KMS-11 (cell line): ENCODE measurements around the gene APCDD1L.

ENCODE experiments used
- H2AFZ ChIP-seq: fragments of 200-600 bp; sonication (generic); 2 replicates; pipeline ENCODE4 v1.6.1; 2016; ENCODE audit warnings: antibody characterized with exemption, mixed run types, low read depth
- H3K27ac ChIP-seq: fragments of 200-600 bp; sonication (generic); 2 replicates; pipeline ENCODE4 v1.6.1; 2016; ENCODE audit warnings: mild to moderate bottlenecking, mixed run types
- H3K27me3 ChIP-seq: fragments of 200-600 bp; sonication (generic); 2 replicates; pipeline ENCODE4 v1.6.1; 2017; ENCODE audit warnings: mild to moderate bottlenecking, low read depth, mixed run types, moderate library complexity; ENCODE audit not compliant: insufficient read depth
- H3K36me3 ChIP-seq: fragments of 200-600 bp; sonication (generic); 2 replicates; pipeline ENCODE4 v1.6.1; 2017; ENCODE audit warnings: mild to moderate bottlenecking, mixed run types; ENCODE audit not compliant: insufficient read depth
- H3K4me1 ChIP-seq: fragments of 200-600 bp; sonication (generic); 2 replicates; pipeline ENCODE4 v1.6.1; 2016; ENCODE audit warnings: mild to moderate bottlenecking, low read depth, mixed run types; ENCODE audit not compliant: poor library complexity, severe bottlenecking
- H3K4me2 ChIP-seq: fragments of 200-600 bp; sonication (generic); 2 replicates; pipeline ENCODE4 v1.7.0; 2016; ENCODE audit warnings: mild to moderate bottlenecking, mixed run types
- H3K4me3 ChIP-seq: fragments of 200-600 bp; sonication (generic); IDR thresholded peaks from 2 replicates; pipeline ENCODE4 v1.6.1; 2017; ENCODE audit warnings: low read depth, low read length, mixed read lengths; ENCODE audit not compliant: insufficient read depth
- H3K79me2 ChIP-seq: fragments of 200-600 bp; sonication (generic); 2 replicates; pipeline ENCODE4 v1.6.1; 2016; ENCODE audit warnings: low read depth, mixed run types; ENCODE audit not compliant: insufficient read depth
- H3K9ac ChIP-seq: fragments of 200-600 bp; sonication (generic); 2 replicates; pipeline ENCODE4 v1.6.1; 2016; ENCODE audit warnings: mild to moderate bottlenecking, mixed run types
- H4K20me1 ChIP-seq: fragments of 200-600 bp; sonication (generic); 2 replicates; pipeline ENCODE4 v1.6.1; 2016; ENCODE audit warnings: mild to moderate bottlenecking, mixed run types; ENCODE audit not compliant: insufficient read depth
- CTCF ChIP-seq: fragments of 200-600 bp; sonication (generic); conservative IDR thresholded peaks from 2 replicates; pipeline ENCODE4 v1.6.1; 2017; ENCODE audit warnings: low read depth, mild to moderate bottlenecking, antibody characterized with exemption, low read length, moderate library complexity, mixed read lengths

The APCDD1L gene

DNA sequence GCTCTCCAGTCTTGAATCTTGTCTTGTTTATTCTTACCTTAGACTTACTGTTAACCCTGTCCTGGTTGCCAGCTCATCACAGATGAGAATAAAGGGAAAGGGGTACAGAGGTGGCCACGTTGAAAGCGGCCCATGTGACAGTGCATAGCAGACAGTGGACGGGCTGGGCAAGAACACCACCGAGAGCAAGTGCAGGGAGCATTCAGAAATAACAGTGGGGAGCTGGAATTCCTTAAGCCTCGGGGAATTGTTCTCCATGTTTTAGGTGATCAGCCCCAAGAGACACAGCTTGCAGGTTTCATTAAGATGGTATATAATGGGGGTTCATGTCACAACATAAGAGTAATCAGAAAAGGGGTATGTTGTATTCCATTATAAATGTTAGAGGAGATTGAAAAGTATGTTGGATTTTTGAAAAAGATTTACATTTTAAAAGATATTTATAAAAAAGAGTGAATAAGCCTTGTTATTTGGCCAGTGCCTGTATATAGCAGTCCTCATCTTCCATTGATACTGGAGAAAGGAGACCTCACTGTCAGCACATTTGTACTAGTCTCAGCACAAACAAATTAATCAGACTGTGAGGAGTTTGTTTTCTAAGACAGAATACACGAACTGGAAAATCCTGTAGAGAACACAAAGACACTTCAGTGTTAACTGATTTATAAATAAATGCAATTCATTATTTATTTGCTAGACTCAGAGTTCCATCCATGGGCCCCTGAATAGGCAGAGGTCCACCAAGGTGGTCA, 90.8 kb downstream of the APCDD1L start:
- H3K36me3 ChIP-seq: no peaks in the 10 kb centered on the region; the same call in 1 of the 2 replicates
- no peak overlapping the region for H2AFZ ChIP-seq
- no peaks in the 10 kb centered on the region for H3K27me3 ChIP-seq
- H3K79me2 ChIP-seq: peaks cover 34% of the 10 kb centered on the region; the same call in 1 of the 2 replicates
- H3K27ac ChIP-seq: no peak overlapping the region
- no peaks in the 10 kb centered on the region for H4K20me1 ChIP-seq
- no peak overlapping the region for H3K4me3 ChIP-seq
- H3K4me2 ChIP-seq: no peak overlapping the region
- no peak for TF ChIP-seq CTCF
- no peak overlapping the region for H3K9ac ChIP-seq
- no peaks in the 10 kb centered on the region for H3K4me1 ChIP-seq

DNA sequence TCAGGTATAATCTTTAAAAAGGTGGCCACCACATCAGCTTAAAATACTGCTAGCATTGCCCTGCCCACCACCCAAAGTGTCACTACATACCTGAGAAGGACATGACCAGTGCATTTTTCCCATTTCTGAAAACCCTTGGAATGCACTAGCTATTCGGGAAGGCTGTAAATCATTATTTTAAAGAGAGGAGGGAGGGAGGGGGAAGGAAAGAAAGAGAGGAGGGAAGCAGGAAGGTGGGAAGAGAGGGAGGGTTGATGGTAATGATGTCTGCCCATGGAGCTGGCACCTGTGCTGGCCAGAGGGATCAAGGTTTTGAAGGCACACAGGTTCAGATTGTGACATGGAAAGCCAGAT, 93.7 kb downstream of the APCDD1L start:
- no peak overlapping the region for H3K27ac ChIP-seq
- H3K36me3 ChIP-seq: no peaks in the 10 kb centered on the region; the same call in 1 of the 2 replicates
- H4K20me1 ChIP-seq: no peaks in the 10 kb centered on the region
- TF ChIP-seq CTCF: no peak
- H3K27me3 ChIP-seq: no peaks in the 10 kb centered on the region
- H3K4me1 ChIP-seq: no peaks in the 10 kb centered on the region
- H3K9ac ChIP-seq: no peak overlapping the region
- no peak overlapping the region for H2AFZ ChIP-seq
- no peak overlapping the region for H3K4me2 ChIP-seq
- H3K79me2 ChIP-seq: peaks cover 37% of the 10 kb centered on the region; the same call in 1 of the 2 replicates
- no peak overlapping the region for H3K4me3 ChIP-seq

GRCh38 chr20:58420798-58421496, 94.3 kb downstream of the APCDD1L start:
- no peaks in the 10 kb centered on the region for H3K4me1 ChIP-seq
- no peak overlapping the region for H3K27ac ChIP-seq
- no peaks in the 10 kb centered on the region for H4K20me1 ChIP-seq
- H3K9ac ChIP-seq: no peak overlapping the region
- no peak for TF ChIP-seq CTCF
- H3K36me3 ChIP-seq: no peaks in the 10 kb centered on the region; the same call in 1 of the 2 replicates
- no peak overlapping the region for H3K4me3 ChIP-seq
- no peaks in the 10 kb centered on the region for H3K27me3 ChIP-seq
- H2AFZ ChIP-seq: no peak overlapping the region
- no peak overlapping the region for H3K4me2 ChIP-seq
- peaks cover 42% of the 10 kb centered on the region; the same call in 1 of the 2 replicates for H3K79me2 ChIP-seq

DNA sequence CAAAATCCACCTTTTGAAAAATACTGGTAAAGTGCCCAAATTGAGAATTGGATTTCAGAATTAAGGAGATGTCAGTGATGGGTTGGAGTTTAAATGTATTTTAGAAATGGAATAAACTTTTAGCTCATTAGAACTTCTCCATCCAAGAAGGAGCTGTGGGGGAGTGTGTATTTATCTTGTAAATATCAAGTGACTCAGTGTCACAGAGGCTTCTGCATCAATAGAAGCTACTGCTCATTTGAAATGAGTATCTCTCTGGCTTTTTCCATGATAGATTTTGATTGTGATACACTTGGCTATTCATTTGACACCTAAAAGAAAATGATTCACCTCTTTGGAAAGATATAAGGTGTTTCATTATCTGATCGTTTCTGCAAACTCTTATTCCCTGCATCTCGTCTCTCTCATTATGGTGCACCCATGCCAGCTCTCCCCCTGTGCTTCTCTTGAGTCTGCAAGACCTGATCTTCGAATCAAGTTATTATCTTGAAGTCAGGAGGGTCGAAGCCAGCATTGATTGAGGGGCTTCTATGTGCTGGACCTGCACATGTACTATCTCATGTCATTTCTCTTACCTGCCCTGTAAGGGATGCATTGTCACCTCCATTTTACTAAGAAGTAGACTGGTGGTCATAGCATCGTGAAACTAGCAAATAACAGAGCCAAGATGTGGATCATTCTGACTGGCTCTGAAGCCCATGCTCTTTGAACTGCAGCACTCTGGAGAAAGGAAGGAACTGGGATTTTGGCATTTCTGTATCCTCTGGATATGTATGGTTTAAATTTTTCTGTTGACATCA, 96.0 kb downstream of the APCDD1L start:
- no peak overlapping the region for H3K4me3 ChIP-seq
- no peaks in the 10 kb centered on the region; the same call in 1 of the 2 replicates for H3K36me3 ChIP-seq
- no peaks in the 10 kb centered on the region for H4K20me1 ChIP-seq
- H3K79me2 ChIP-seq: peaks cover 45% of the 10 kb centered on the region
- no peak overlapping the region for H3K27ac ChIP-seq
- no peak overlapping the region for H3K9ac ChIP-seq
- H3K4me1 ChIP-seq: no peaks in the 10 kb centered on the region
- no peak for TF ChIP-seq CTCF
- H3K4me2 ChIP-seq: no peak overlapping the region
- H2AFZ ChIP-seq: no peak overlapping the region
- no peaks in the 10 kb centered on the region for H3K27me3 ChIP-seq
